SH-SY5Y (cell line): ENCODE measurements around the gene PLEKHG4B.

ENCODE experiments used
- GATA2 ChIP-seq: IDR thresholded peaks from 2 replicates; pipeline ENCODE4 v1.6.1; 2011; ENCODE audit warnings: mild to moderate bottlenecking, low read depth, low read length
- GATA3 ChIP-seq: IDR thresholded peaks from 2 replicates; pipeline ENCODE4 v1.6.1; 2011; ENCODE audit warnings: low read depth, mild to moderate bottlenecking, low read length, moderate library complexity

DNA sequence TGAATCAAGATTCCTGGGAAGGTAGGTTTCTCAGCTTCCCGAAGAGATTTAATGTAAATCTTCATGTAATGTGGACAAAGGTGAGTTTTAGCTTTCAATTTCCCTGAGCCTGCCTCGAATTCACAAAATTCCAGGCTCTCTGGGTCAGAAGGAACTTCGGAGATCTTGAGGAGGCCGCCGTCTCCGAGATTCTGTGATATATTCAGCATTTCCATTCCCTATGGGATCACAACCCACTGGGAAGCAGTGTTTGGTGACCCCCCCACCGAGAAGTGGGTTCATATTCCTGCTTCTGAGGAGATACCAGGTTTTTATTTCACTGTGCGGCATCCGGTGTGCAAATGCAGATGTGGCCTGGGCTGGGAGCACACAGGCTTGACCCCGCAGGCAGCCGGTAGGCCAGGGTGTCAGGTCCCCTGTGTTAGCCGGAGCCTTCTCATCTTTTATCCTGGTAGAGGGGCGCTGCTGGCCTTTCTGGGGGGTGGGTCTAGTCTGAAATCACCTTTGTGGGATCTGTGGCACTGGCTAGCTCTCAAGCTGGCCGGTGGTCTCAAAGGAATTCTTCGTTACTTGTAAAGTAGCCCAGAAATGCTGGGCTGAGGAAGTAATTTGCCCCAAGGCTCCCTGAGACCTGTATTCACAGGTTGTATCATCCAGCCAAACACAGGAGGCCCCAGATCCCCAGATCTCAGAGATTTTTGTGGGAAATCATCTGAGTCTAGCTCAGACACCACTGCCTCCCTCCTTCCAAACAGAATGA is 1.4 kb downstream of the PLEKHG4B start:
- no peak for TF ChIP-seq GATA3
- no peak for TF ChIP-seq GATA2
